HepG2 (cell line): ENCODE data around the gene CD48. TPM values are rescaled to one million over a fixed set of nuclear protein-coding genes. Genes with fewer than 3 reads are reported as not detected.

Source experiments
- ATAC-seq: fragments of 200-7000 bp; cut with Tn5 transposase; 3 replicates; pipeline ENCODE4 v1.9.1; 2020; ENCODE audit warnings: mild to moderate bottlenecking, moderate library complexity
- BruUV-seq: library from RNA; stranded (reverse); fragments of 400-500 nt; replicated peaks from 2 replicates; lab custom pipeline; 2021; lab: Mats Ljungman, UMichigan
- CTCF ChIA-PET: fragments of 300-600 bp; formaldehyde crosslinking; extraction: SDS; loops from one replicate; lab custom pipeline; 2021; ENCODE audit warnings: low total read pairs, inconsistent platforms, low intra/inter-chr PET ratio; lab: Yijun Ruan, JAX
- POLR2A ChIA-PET: fragments of 350-600 bp; sonication (Branson Sonifier 250); formaldehyde crosslinking; loops from one replicate; lab custom pipeline; 2020; ENCODE audit warnings: antibody characterized with exemption, inconsistent platforms; lab: Yijun Ruan, JAX
- DNase-seq: peaks from one replicate; pipeline ENCODE4 v3.0.0-alpha.2; 2015; ENCODE audit warnings: low spot score
- FAIRE-seq: peaks from 3 replicates; lab custom pipeline; 2011; peaks lifted over from hg19 to GRCh38; lab: Jason Lieb, UNC
- H2AFZ ChIP-seq: one replicate; pipeline ENCODE4 v1.6.1; 2011; ENCODE audit warnings: low read length, inconsistent platforms
- H3K27ac ChIP-seq: fragments of 300-600 bp; 3 replicates; pipeline ENCODE4 v1.8.0; 2011; ENCODE audit warnings: mixed run types, mild to moderate bottlenecking, mixed read lengths, low read length, inconsistent platforms; ENCODE audit not compliant: insufficient read depth; ENCODE audit errors: extremely low read length
- H3K27me3 ChIP-seq, 2 experiments: fragments of 200-600 bp in 1 of 2; 2 replicates in 1 of 2; 3 replicates in 1 of 2; pipeline versions ENCODE4 v1.6.0 to v1.8.0; 2011; ENCODE audit warnings: low read length in 2 of 2, mild to moderate bottlenecking in 2 of 2, moderate library complexity in 2 of 2, inconsistent platforms in 1 of 2; ENCODE audit not compliant: insufficient read depth in 2 of 2, control insufficient read depth in 1 of 2
- H3K36me3 ChIP-seq, 2 experiments: fragments of 200-600 bp in 1 of 2; replicated peaks in 1 of 2; 2 replicates in 1 of 2; 3 replicates in 1 of 2; pipeline versions ENCODE4 v1.5.1 to v1.8.0; 2011; ENCODE audit warnings: low read length in 2 of 2, inconsistent platforms in 1 of 2; ENCODE audit not compliant: insufficient read depth in 2 of 2, control insufficient read depth in 1 of 2
- H3K4me1 ChIP-seq: 2 replicates; pipeline ENCODE4 v1.5.1; 2012; ENCODE audit warnings: low read length, inconsistent platforms; ENCODE audit not compliant: insufficient read depth
- H3K4me2 ChIP-seq: 2 replicates; pipeline ENCODE4 v1.6.0; 2011; ENCODE audit warnings: low read depth, low read length, inconsistent platforms
- H3K4me3 ChIP-seq, 3 experiments: fragments of 200-600 bp in 1 of 3; sonication (generic), shearing (Covaris generic) in 1 of 3; replicated peaks in 1 of 3; 2 replicates each; pipeline ENCODE4 v1.5.1; 2011 to 2016; ENCODE audit warnings: low read length in 3 of 3, inconsistent platforms in 2 of 3, low read depth in 2 of 3, mild to moderate bottlenecking in 2 of 3, control low read depth in 1 of 3, mixed read lengths in 1 of 3; ENCODE audit not compliant: insufficient read depth in 1 of 3
- H3K79me2 ChIP-seq: one replicate; pipeline ENCODE4 v1.6.1; 2011; ENCODE audit warnings: low read length, inconsistent platforms; ENCODE audit not compliant: insufficient read depth
- H3K9ac ChIP-seq: 2 replicates; pipeline ENCODE4 v1.6.0; 2011; ENCODE audit warnings: mild to moderate bottlenecking, low read depth, low read length, inconsistent platforms; ENCODE audit not compliant: insufficient read depth
- H3K9me3 ChIP-seq: 2 replicates; pipeline ENCODE4 v1.5.1; 2012; ENCODE audit warnings: mild to moderate bottlenecking, low read length
- H4K20me1 ChIP-seq: 2 replicates; pipeline ENCODE4 v1.6.0; 2011; ENCODE audit warnings: inconsistent platforms, mild to moderate bottlenecking, low read length, moderate library complexity; ENCODE audit not compliant: insufficient read depth
- BATF2 ChIP-seq: sonication (generic); formaldehyde crosslinking; IDR thresholded peaks from 2 replicates; pipeline ENCODE4 v1.8.0; 2022; ENCODE audit warnings: mild to moderate bottlenecking, missing genetic modification reagents, moderate library complexity
- FOSL1 ChIP-seq: sonication (generic); formaldehyde crosslinking; IDR thresholded peaks from 2 replicates; pipeline ENCODE4 v1.9.0; 2021; ENCODE audit warnings: missing genetic modification reagents, borderline replicate concordance
- IKZF5 ChIP-seq: IDR thresholded peaks from 2 replicates; pipeline ENCODE4 v1.6.1; 2018; ENCODE audit warnings: missing genetic modification reagents, mild to moderate bottlenecking, missing compliant biosample characterization
- KMT2A ChIP-seq: sonication (generic); formaldehyde crosslinking; IDR thresholded peaks from 2 replicates; pipeline ENCODE4 v1.4.0; 2020; ENCODE audit warnings: missing genetic modification reagents
- LRRFIP1 ChIP-seq: sonication (generic); formaldehyde crosslinking; conservative IDR thresholded peaks from 2 replicates; pipeline ENCODE4 v1.4.0; 2020; ENCODE audit warnings: missing genetic modification reagents
- NFATC3 ChIP-seq: sonication (generic); formaldehyde crosslinking; IDR thresholded peaks from 2 replicates; pipeline ENCODE4 v1.5.1; 2020; ENCODE audit warnings: mild to moderate bottlenecking, missing genetic modification reagents
- POGK ChIP-seq: sonication (generic); formaldehyde crosslinking; conservative IDR thresholded peaks from 2 replicates; pipeline ENCODE4 v1.8.0; 2022; ENCODE audit warnings: mild to moderate bottlenecking, moderate library complexity, missing genetic modification reagents
- POLR2G ChIP-seq: fragments of 200-400 bp; formaldehyde crosslinking; IDR thresholded peaks from 2 replicates; pipeline ENCODE4 v1.6.1; 2018; ENCODE audit warnings: mild to moderate bottlenecking, low read depth, low read length, moderate library complexity
- STAT5B ChIP-seq: sonication (generic); formaldehyde crosslinking; IDR thresholded peaks from 2 replicates; pipeline ENCODE4 v1.4.0; 2020; ENCODE audit warnings: missing genetic modification reagents
- TBX3 ChIP-seq: fragments of 450-650 bp; IDR thresholded peaks from 2 replicates; pipeline ENCODE4 v1.6.1; 2017; ENCODE audit warnings: antibody characterized with exemption, mild to moderate bottlenecking, inconsistent platforms, borderline replicate concordance
- ZNF276 ChIP-seq: sonication (generic); formaldehyde crosslinking; IDR thresholded peaks from 2 replicates; pipeline ENCODE4 v1.4.0; 2020; ENCODE audit warnings: mild to moderate bottlenecking, low read depth, missing genetic modification reagents
- ZNF30 ChIP-seq: sonication (generic); formaldehyde crosslinking; IDR thresholded peaks from 2 replicates; pipeline ENCODE4 v1.5.0; 2020; ENCODE audit warnings: mild to moderate bottlenecking, missing genetic modification reagents
- ZNF503 ChIP-seq: sonication (generic); formaldehyde crosslinking; IDR thresholded peaks from 2 replicates; pipeline ENCODE4 v1.4.0; 2020; ENCODE audit warnings: missing genetic modification reagents
- ZNF747 ChIP-seq: sonication (generic); formaldehyde crosslinking; IDR thresholded peaks from 2 replicates; pipeline ENCODE4 v1.8.1; 2023; ENCODE audit warnings: missing genetic modification reagents, mild to moderate bottlenecking, borderline replicate concordance
- ZNF790 ChIP-seq: sonication (generic); formaldehyde crosslinking; IDR thresholded peaks from 2 replicates; pipeline ENCODE4 v1.8.0; 2022; ENCODE audit warnings: missing genetic modification reagents, mild to moderate bottlenecking, borderline replicate concordance
- WGBS: methylation state at CpG from one replicate; pipeline ENCODE4 v1.1.6; 2017; ENCODE audit warnings: low lambda C conversion rate; 5-methylcytosine and 5-hydroxymethylcytosine counted together
- in situ Hi-C: cut with HindIII; loops from 2 replicates; pipeline ENCODE4 v1.10.0; 2017; ENCODE audit warnings: low pct_unique_long_range_greater_than_20kb; ENCODE audit not compliant: extremely low pct_ligation_motif_present
- intact Hi-C: fragments of 100-400 bp; cut with micrococcal nuclease; formaldehyde crosslinking; loops from one replicate; pipeline ENCODE4 v1.10.0; 2022; ENCODE audit not compliant: unreplicated experiment
- polyA plus RNA-seq, 8 experiments: library from polyadenylated mRNA; depleted of rRNA in 3 of 8; stranded (reverse) in 7 of 8; unstranded in 1 of 8; fragments of >200 nt; fragmentation: Illumina TruSeq in 4 of 8; extraction: Trizol in 4 of 8; gene quantifications; 2 replicates each; pipeline versions ENCODE4 v1.2.1 to v1.2.3, GENCODE V29; 2011 to 2016; ENCODE audit warnings: low read depth in 4 of 8, missing spikeins in 1 of 8, mixed read lengths in 1 of 8; ENCODE audit not compliant: insufficient read depth in 1 of 8
- total RNA-seq, 5 experiments: library from RNA; depleted of rRNA; stranded (reverse); fragments of >200 nt; fragmentation: Illumina TruSeq; extraction: Trizol; gene quantifications; 2 replicates each; pipeline ENCODE4 v1.2.3, GENCODE V29; 2016; ENCODE audit warnings: low read depth in 1 of 5

Gene CD48
- total and polyA plus RNA-seq, 2 of the 13 experiments (the other 11 are each of a cell fraction or from before 2014, with no cell fraction given), result not detected

GRCh38 chr1:160628799-160629263 lies 82.8 kb downstream of the CD48 start:
- no peak overlapping the region for H3K4me3 ChIP-seq
- no peak overlapping the region for H3K4me2 ChIP-seq
- no peak overlapping the region for H2AFZ ChIP-seq
- no peaks in the 10 kb centered on the region for H3K4me1 ChIP-seq
- no peaks in the 10 kb centered on the region for H3K9me3 ChIP-seq
- BruUV-seq, result no TSS peak
- WGBS, result 25% methylated on average over 8 of the region's 8 CpGs
- intact Hi-C loops (no loop called here), in situ Hi-C loops (no loop called here)
- H3K36me3 ChIP-seq, result no peaks in the 10 kb centered on the region
- no peaks in the 10 kb centered on the region for H3K79me2 ChIP-seq
- no peak overlapping the region for H3K9ac ChIP-seq
- no peaks in the 10 kb centered on the region for H4K20me1 ChIP-seq
- ATAC-seq, result no peak
- H3K27ac ChIP-seq, result no peak overlapping the region
- no peak for FAIRE-seq
- H3K27me3 ChIP-seq, result 0 out of 5 replicates have a peak, but pooled peaks cover 0 to 1% of the 10 kb centered on the region in 2 experiments
- POLR2A ChIA-PET, result no interaction called here
- CTCF ChIA-PET, result no interaction called here
- no peak for DNase-seq
- TF ChIP-seq STAT5B (CRISPR knock-in tag) (no peak), POGK (CRISPR knock-in tag) (no peak), KMT2A (CRISPR knock-in tag) (no peak), LRRFIP1 (CRISPR knock-in tag) (no peak), ZNF790 (CRISPR knock-in tag) (no peak), POLR2G (no peak), TBX3 (no peak), ZNF30 (no peak), ZNF276 (CRISPR knock-in tag) (no peak), IKZF5 (no peak), ZNF747 (CRISPR knock-in tag) (no peak), NFATC3 (CRISPR knock-in tag) (no peak), ZNF503 (CRISPR knock-in tag) (no peak), FOSL1 (CRISPR knock-in tag) (no peak), BATF2 (CRISPR knock-in tag) (no peak)
